Keratinocyte (primary cell): ENCODE data around the gene SYNPR. TPM values are rescaled to one million over a fixed set of nuclear protein-coding genes. Genes with fewer than 3 reads are reported as not detected.

ENCODE experiments used
- DNase-seq: peaks from one replicate; pipeline ENCODE4 v3.0.0-alpha.2; 2011; ENCODE audit warnings: low read depth, missing footprints, low spot score
- FAIRE-seq: peaks from 2 replicates; lab custom pipeline; 2011; peaks lifted over from hg19 to GRCh38; lab: Jason Lieb, UNC
- H2AFZ ChIP-seq: 2 replicates; pipeline ENCODE4 v1.6.0; 2012; ENCODE audit warnings: low read length, control low read depth, inconsistent platforms; ENCODE audit not compliant: control insufficient read depth
- H3K27ac ChIP-seq: 2 replicates; pipeline ENCODE4 v1.5.1; 2011; ENCODE audit warnings: low read length; ENCODE audit not compliant: control insufficient read depth, insufficient read depth
- H3K27me3 ChIP-seq: 3 replicates; pipeline ENCODE4 v1.6.0; 2011; ENCODE audit warnings: low read length; ENCODE audit not compliant: control insufficient read depth, insufficient read depth; ENCODE audit errors: extremely low read depth
- H3K36me3 ChIP-seq, 2 experiments: 2 replicates in 1 of 2; 3 replicates in 1 of 2; pipeline ENCODE4 v1.5.1; 2011; ENCODE audit warnings: low read length in 2 of 2, mild to moderate bottlenecking in 1 of 2; ENCODE audit not compliant: control insufficient read depth in 2 of 2, insufficient read depth in 2 of 2; ENCODE audit errors: extremely low read depth in 1 of 2
- H3K4me1 ChIP-seq: 3 replicates; pipeline ENCODE4 v1.5.1; 2011; ENCODE audit warnings: low read length; ENCODE audit not compliant: control insufficient read depth, insufficient read depth; ENCODE audit errors: extremely low read depth
- H3K4me2 ChIP-seq: 3 replicates; pipeline ENCODE4 v1.6.0; 2011; ENCODE audit warnings: low read depth, low read length; ENCODE audit not compliant: control insufficient read depth, insufficient read depth; ENCODE audit errors: extremely low read depth
- H3K4me3 ChIP-seq, 3 experiments: fragments of 200-600 bp in 1 of 3; sonication (generic) in 1 of 3; 2 replicates in 2 of 3; 3 replicates in 1 of 3; pipeline ENCODE4 v1.5.1; 2011 to 2016; ENCODE audit warnings: low read length in 3 of 3, mild to moderate bottlenecking in 3 of 3, control low read depth in 2 of 3, inconsistent platforms in 1 of 3, low read depth in 1 of 3, mixed read lengths in 1 of 3, mixed run types in 1 of 3, moderate library complexity in 1 of 3; ENCODE audit not compliant: control insufficient read depth in 2 of 3, insufficient read depth in 2 of 3; ENCODE audit errors: extremely low read depth in 1 of 3
- H3K79me2 ChIP-seq: 2 replicates; pipeline ENCODE4 v1.6.0; 2012; ENCODE audit warnings: low read length; ENCODE audit not compliant: control insufficient read depth, insufficient read depth
- H3K9ac ChIP-seq: 3 replicates; pipeline ENCODE4 v1.6.0; 2011; ENCODE audit warnings: low read length; ENCODE audit not compliant: control insufficient read depth, insufficient read depth; ENCODE audit errors: extremely low read depth
- H3K9me1 ChIP-seq: 3 replicates; pipeline ENCODE4 v1.6.0; 2011; ENCODE audit warnings: low read length; ENCODE audit not compliant: control insufficient read depth, insufficient read depth; ENCODE audit errors: extremely low read depth
- H3K9me3 ChIP-seq: 2 replicates; pipeline ENCODE4 v1.5.1; 2012; ENCODE audit warnings: low read depth, low read length; ENCODE audit not compliant: control insufficient read depth
- H4K20me1 ChIP-seq: 3 replicates; pipeline ENCODE4 v1.6.0; 2011; ENCODE audit warnings: low read length; ENCODE audit not compliant: control insufficient read depth, insufficient read depth; ENCODE audit errors: extremely low read depth
- CTCF ChIP-seq, 3 experiments: IDR thresholded peaks in 1 of 3; conservative IDR thresholded peaks in 1 of 3; optimal IDR thresholded peaks in 1 of 3; 2 replicates in 2 of 3; 3 replicates in 1 of 3; pipeline versions ENCODE3 to v1.5.1; 2011; ENCODE audit warnings: low read length in 3 of 3, mild to moderate bottlenecking in 3 of 3, moderate library complexity in 2 of 3, control low read depth in 1 of 3, inconsistent platforms in 1 of 3; ENCODE audit not compliant: insufficient read depth in 2 of 3; ENCODE audit errors: extremely low read depth in 1 of 3
- EZH2 ChIP-seq: IDR thresholded peaks from one replicate; pipeline ENCODE4 v1.6.1; 2012; ENCODE audit warnings: inconsistent platforms, mild to moderate bottlenecking, low read length, moderate library complexity
- dilution Hi-C: fragments of 300-500 bp; cut with MboI; formaldehyde crosslinking; loops from one replicate; pipeline ENCODE4 v1.7.0; 2020; ENCODE audit warnings: low sequenced_read_pairs; ENCODE audit not compliant: extremely low pct_ligation_motif_present
- polyA plus RNA-seq, 5 experiments: library from polyadenylated mRNA; depleted of rRNA in 3 of 5; stranded (reverse) in 3 of 5; stranded (forward) in 1 of 5; unstranded in 1 of 5; fragments of >200 nt; gene quantifications; 1 replicate in 1 of 5; 2 replicates in 3 of 5; 3 replicates in 1 of 5; pipeline versions ENCODE4 v1.2.1 to v1.2.3, GENCODE V29; 2011 to 2012; ENCODE audit warnings: missing spikeins in 2 of 5, low read depth in 1 of 5, low replicate concordance in 1 of 5

The SYNPR gene
- polyA plus RNA-seq, 1 donor (not counting 4 experiments of a cell fraction or from before 2014, with no cell fraction given) = not detected

DNA sequence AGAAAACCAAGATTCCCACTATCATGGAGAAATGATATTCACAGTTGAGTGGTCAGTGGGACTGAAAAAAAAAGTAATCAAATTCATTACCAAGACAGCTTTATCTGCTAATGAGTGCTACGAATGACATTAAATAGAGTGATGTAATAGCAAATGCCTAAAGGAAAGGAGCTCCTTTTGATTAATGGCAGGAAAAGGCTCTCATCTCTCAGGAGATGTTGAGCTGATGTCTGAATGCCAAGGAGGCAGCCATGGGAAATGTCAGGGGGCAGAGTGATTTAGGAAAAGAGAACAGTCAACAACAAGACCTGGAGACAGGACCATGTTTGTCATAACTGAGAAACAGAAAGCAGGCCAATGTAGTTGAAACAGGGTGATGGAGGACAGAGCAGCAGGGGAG is 277.7 kb downstream of the SYNPR start:
- Histone ChIP-seq H3K4me2 (no peak overlapping the region), H3K79me2 (no peaks in the 10 kb centered on the region), H3K27ac (no peak overlapping the region), H3K9me1 (no peaks in the 10 kb centered on the region), H4K20me1 (no peaks in the 10 kb centered on the region), H3K4me3 (no peak overlapping the region), H3K9me3 (no peaks in the 10 kb centered on the region), H2AFZ (no peak overlapping the region), H3K36me3 (no peaks in the 10 kb centered on the region), H3K9ac (no peak overlapping the region), H3K27me3 (no peaks in the 10 kb centered on the region), H3K4me1 (no peaks in the 10 kb centered on the region)
- TF ChIP-seq EZH2 (no peak), CTCF (optimal IDR thresholded peaks at IDR 0.05 in 1 of 3, IDR thresholded peaks at IDR 0.05 in 1 of 3, conservative IDR thresholded peaks at IDR 0.05 in 1 of 3; ENCODE audit: extremely low read depth in 1 of 3, insufficient read depth in 2 of 3, low read length in 3 of 3) (no peak)
- dilution Hi-C loops = no loop called here
- FAIRE-seq (no peak), DNase-seq (no peak)

DNA sequence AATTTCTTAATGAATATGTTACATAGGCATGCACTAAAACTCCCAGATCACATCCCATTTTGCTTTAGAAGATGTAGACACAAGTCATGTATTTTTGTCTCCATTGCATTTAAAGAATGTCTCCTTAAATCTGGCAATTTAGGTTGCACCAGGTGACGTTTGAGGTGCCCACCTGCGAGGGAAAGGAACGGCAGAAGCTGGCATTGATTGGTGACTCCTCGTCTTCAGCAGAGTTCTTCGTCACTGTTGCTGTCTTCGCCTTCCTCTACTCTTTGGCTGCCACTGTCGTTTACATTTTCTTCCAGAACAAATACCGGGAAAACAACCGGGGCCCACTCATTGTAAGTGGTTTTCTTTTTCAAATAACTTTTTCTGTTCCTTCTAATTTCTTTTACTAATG is 278.3 kb downstream of the SYNPR start:
- Histone ChIP-seq H2AFZ (no peak overlapping the region), H3K9me3 (no peaks in the 10 kb centered on the region), H3K4me3 (no peak overlapping the region), H4K20me1 (no peaks in the 10 kb centered on the region), H3K79me2 (no peaks in the 10 kb centered on the region), H3K36me3 (no peaks in the 10 kb centered on the region), H3K9me1 (no peaks in the 10 kb centered on the region), H3K4me1 (no peaks in the 10 kb centered on the region), H3K4me2 (no peak overlapping the region), H3K27me3 (no peaks in the 10 kb centered on the region), H3K27ac (no peak overlapping the region), H3K9ac (no peak overlapping the region)
- DNase-seq (no peak), FAIRE-seq (no peak)
- no peak for TF ChIP-seq EZH2
- no peak for TF ChIP-seq CTCF (optimal IDR thresholded peaks at IDR 0.05 in 1 of 3, IDR thresholded peaks at IDR 0.05 in 1 of 3, conservative IDR thresholded peaks at IDR 0.05 in 1 of 3; ENCODE audit: extremely low read depth in 1 of 3, insufficient read depth in 2 of 3, low read length in 3 of 3)
- dilution Hi-C loops = no loop called here
